Caco-2 (cell line): Measurements from ENCODE around the gene ADGRV1. TPM values are rescaled to one million over a fixed set of nuclear protein-coding genes. Genes with fewer than 3 reads are reported as not detected.
A peak's percentile ranks its signal among the peaks of the same experiment; 100 is the strongest.

Source experiments
- BruUV-seq: library from RNA; stranded (reverse); fragments of 400-500 nt; replicated peaks from 2 replicates; lab custom pipeline; 2021; lab: Mats Ljungman, UMichigan
- CTCF ChIA-PET: fragments of 300-600 bp; sonication (Branson Sonifier 250); formaldehyde crosslinking; loops from one replicate; lab custom pipeline; 2022; ENCODE audit warnings: antibody characterized with exemption; lab: Charles Lee
- POLR2A ChIA-PET: fragments of 300-600 bp; sonication (Branson Sonifier 250); formaldehyde crosslinking; loops from one replicate; lab custom pipeline; 2022; ENCODE audit warnings: antibody characterized with exemption; lab: Charles Lee
- DNase-seq, 2 experiments: peaks; one replicate each; pipeline versions ENCODE4 v3.0.0 to v3.0.0-alpha.2; 2020 to 2022
- H3K27me3 ChIP-seq: replicated peaks from 2 replicates; pipeline ENCODE4 v1.6.0; 2011; ENCODE audit warnings: low read length; ENCODE audit not compliant: control insufficient read depth, insufficient read depth
- H3K36me3 ChIP-seq: 2 replicates; pipeline ENCODE4 v1.5.1; 2011; ENCODE audit warnings: low read length; ENCODE audit not compliant: control insufficient read depth, insufficient read depth
- H3K4me1 ChIP-seq: fragments of 250-450 bp; sonication (Bioruptor Pico); 2 replicates; pipeline ENCODE4 v1.5.1; 2020; ENCODE audit warnings: mild to moderate bottlenecking
- H3K4me3 ChIP-seq: 2 replicates; pipeline ENCODE4 v1.5.1; 2011; ENCODE audit warnings: low read depth, mild to moderate bottlenecking, control low read depth, low read length
- H3K9me3 ChIP-seq: fragments of 250-450 bp; sonication (Bioruptor Pico); 2 replicates; pipeline ENCODE4 v1.5.1; 2020; ENCODE audit warnings: mild to moderate bottlenecking, moderate library complexity
- H3K27ac Mint-ChIP-seq: one replicate; pipeline ENCODE4 v1.8.0; 2022; ENCODE audit warnings: mixed read lengths; ENCODE audit not compliant: unreplicated experiment
- H3K27me3 Mint-ChIP-seq: one replicate; pipeline ENCODE4 v1.8.0; 2022; ENCODE audit warnings: mixed read lengths; ENCODE audit not compliant: insufficient read depth, unreplicated experiment
- H3K36me3 Mint-ChIP-seq: one replicate; pipeline ENCODE4 v1.8.0; 2022; ENCODE audit warnings: mild to moderate bottlenecking, mixed read lengths; ENCODE audit not compliant: insufficient read depth, unreplicated experiment
- H3K4me1 Mint-ChIP-seq: one replicate; pipeline ENCODE4 v1.8.0; 2022; ENCODE audit warnings: low read depth, mixed read lengths; ENCODE audit not compliant: unreplicated experiment
- H3K4me3 Mint-ChIP-seq: one replicate; pipeline ENCODE4 v1.8.0; 2022; ENCODE audit warnings: mild to moderate bottlenecking, moderate library complexity, mixed read lengths; ENCODE audit not compliant: unreplicated experiment
- H3K9me3 Mint-ChIP-seq: one replicate; pipeline ENCODE4 v1.8.0; 2022; ENCODE audit warnings: mixed read lengths; ENCODE audit not compliant: unreplicated experiment
- CTCF ChIP-seq, 2 experiments: fragments of 200-600 bp in 1 of 2; IDR thresholded peaks; 1 replicate in 1 of 2; 2 replicates in 1 of 2; pipeline versions ENCODE4 v1.5.1 to v1.8.0; 2011 to 2022; ENCODE audit warnings: antibody characterized with exemption in 1 of 2, control low read depth in 1 of 2, inconsistent platforms in 1 of 2, low read depth in 1 of 2, low read length in 1 of 2, mild to moderate bottlenecking in 1 of 2, moderate library complexity in 1 of 2; ENCODE audit not compliant: insufficient read depth in 1 of 2, severe bottlenecking in 1 of 2, unreplicated experiment in 1 of 2
- intact Hi-C: fragments of 100-400 bp; cut with micrococcal nuclease; formaldehyde crosslinking; loops from one replicate; pipeline ENCODE4 v1.10.0; 2022; ENCODE audit not compliant: unreplicated experiment
- total RNA-seq: library from RNA; stranded (reverse); gene quantifications from 2 replicates; pipeline ENCODE4 v1.2.3, GENCODE V29; 2022

ADGRV1 gene
- total RNA-seq, 1 experiment from 2014 or later: 23.2 TPM

DNA sequence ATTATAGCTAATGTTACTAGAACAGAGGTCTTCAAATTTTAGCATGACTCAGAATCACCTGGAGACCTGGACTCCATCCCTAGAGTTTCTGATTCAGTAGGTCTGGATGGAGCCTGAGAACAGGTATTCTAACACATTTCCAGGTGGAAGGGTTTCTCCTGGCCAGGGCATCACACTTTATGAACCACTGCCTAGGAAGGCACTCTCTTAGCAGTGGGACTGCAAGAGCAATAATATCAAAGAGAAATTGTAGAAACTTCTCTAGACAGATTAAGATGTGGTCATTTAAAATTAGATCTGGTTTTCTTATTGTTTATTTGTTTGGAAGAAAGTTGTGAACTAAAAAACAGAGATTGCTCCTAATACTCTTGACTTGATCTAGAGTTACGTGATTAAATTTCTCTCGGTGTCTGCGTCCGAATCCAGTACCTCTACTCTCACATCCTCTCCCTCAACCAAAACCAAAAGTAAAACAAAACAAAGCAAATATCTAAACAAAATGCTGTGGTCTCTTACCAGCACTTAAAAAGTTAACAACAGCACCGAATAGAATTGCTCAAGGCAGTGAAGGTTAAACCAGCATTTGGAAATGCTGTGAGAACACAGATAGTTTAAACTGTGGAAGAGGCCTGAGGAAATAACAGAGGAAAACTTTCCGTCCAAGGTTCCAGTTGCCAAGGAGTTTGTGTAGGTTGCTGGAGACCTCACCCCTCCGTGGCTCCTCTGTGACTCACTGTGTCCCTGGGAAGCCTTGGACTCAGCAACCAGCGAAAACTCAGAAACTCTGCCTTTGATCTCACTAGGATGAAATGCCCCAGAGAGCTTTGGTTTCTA, 631.1 kb downstream of the ADGRV1 start:
- ChIA-PET CTCF (interaction anchor here (0.9 kb wide), 1 partner anchor 30 kb away, joined by 3 read pairs; no protein-coding TSS in a partner anchor), POLR2A (no interaction called here)
- Histone ChIP-seq H3K4me3 (no peak overlapping the region), H3K27me3 (no peaks in the 10 kb centered on the region), H3K9me3 (no peaks in the 10 kb centered on the region), H3K4me1 (peaks cover 34% of the 10 kb centered on the region), H3K36me3 (no peaks in the 10 kb centered on the region)
- peaks cover 35% of the 10 kb centered on the region for H3K4me1 Mint-ChIP-seq
- H3K9me3 Mint-ChIP-seq: peaks cover 11% of the 10 kb centered on the region
- peak overlapping the region; percentile 51 for H3K27ac Mint-ChIP-seq
- TF ChIP-seq CTCF (IDR thresholded peaks at IDR 0.05; ENCODE audit: insufficient read depth in 1 of 2, low read depth in 1 of 2, low read length in 1 of 2, severe bottlenecking in 1 of 2, unreplicated experiment in 1 of 2): no peak
- H3K36me3 Mint-ChIP-seq: no peaks in the 10 kb centered on the region
- intact Hi-C loops: no loop called here
- H3K4me3 Mint-ChIP-seq: no peak overlapping the region
- no TSS peak for BruUV-seq
- DNase-seq: peak; percentile 34 to 43
- no peaks in the 10 kb centered on the region for H3K27me3 Mint-ChIP-seq

DNA sequence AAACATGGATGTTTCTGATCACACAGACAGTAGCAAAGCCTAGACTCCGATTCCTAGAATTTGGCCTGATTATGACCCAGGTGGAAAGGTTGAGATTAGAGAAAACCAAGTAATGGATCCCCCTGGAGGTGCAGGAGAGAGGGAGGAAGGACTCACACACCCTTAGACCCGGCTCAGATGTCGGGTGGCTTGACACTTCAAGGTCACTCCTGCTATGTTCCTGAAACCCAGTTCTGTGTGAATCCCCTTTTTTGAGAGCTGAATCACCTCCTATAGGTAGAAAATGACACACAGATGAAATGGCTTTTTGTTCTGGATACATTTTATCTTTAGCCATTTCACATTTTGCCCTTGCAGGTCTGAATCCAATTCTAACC, 631.7 kb downstream of the ADGRV1 start:
- Histone ChIP-seq H3K4me3 (no peak overlapping the region), H3K36me3 (no peaks in the 10 kb centered on the region), H3K27me3 (no peaks in the 10 kb centered on the region), H3K9me3 (no peaks in the 10 kb centered on the region), H3K4me1 (peaks cover 34% of the 10 kb centered on the region)
- DNase-seq: no peak
- TF ChIP-seq CTCF (IDR thresholded peaks at IDR 0.05; ENCODE audit: insufficient read depth in 1 of 2, low read depth in 1 of 2, low read length in 1 of 2, severe bottlenecking in 1 of 2, unreplicated experiment in 1 of 2): no peak
- intact Hi-C loops: no loop called here
- ChIA-PET CTCF (no interaction called here), POLR2A (no interaction called here)
- peak overlapping the region; percentile 51 for H3K27ac Mint-ChIP-seq
- no TSS peak for BruUV-seq
- H3K36me3 Mint-ChIP-seq: no peaks in the 10 kb centered on the region
- H3K9me3 Mint-ChIP-seq: peaks cover 11% of the 10 kb centered on the region
- H3K4me1 Mint-ChIP-seq: peaks cover 35% of the 10 kb centered on the region
- H3K4me3 Mint-ChIP-seq: no peak overlapping the region
- H3K27me3 Mint-ChIP-seq: no peaks in the 10 kb centered on the region

GRCh38 chr5:91194824-91195381, 636.3 kb downstream of the ADGRV1 start:
- POLR2A ChIA-PET: no interaction called here
- TF ChIP-seq CTCF (IDR thresholded peaks at IDR 0.05; ENCODE audit: insufficient read depth in 1 of 2, low read depth in 1 of 2, low read length in 1 of 2, severe bottlenecking in 1 of 2, unreplicated experiment in 1 of 2): no peak

More at GRCh38 chr5:91194824-91195381, 636.3 kb downstream of the ADGRV1 start:
- no peaks in the 10 kb centered on the region for H3K9me3 ChIP-seq
- H3K36me3 ChIP-seq: no peaks in the 10 kb centered on the region
- peaks cover 13% of the 10 kb centered on the region for H3K4me1 Mint-ChIP-seq
- H3K27me3 Mint-ChIP-seq: no peaks in the 10 kb centered on the region
- no peaks in the 10 kb centered on the region for H3K27me3 ChIP-seq
- no peak for DNase-seq
- H3K27ac Mint-ChIP-seq: no peak overlapping the region
- peaks cover 7% of the 10 kb centered on the region for H3K4me1 ChIP-seq
- CTCF ChIA-PET: no interaction called here
- H3K4me3 ChIP-seq: no peak overlapping the region
- H3K9me3 Mint-ChIP-seq: peaks cover 11% of the 10 kb centered on the region
- intact Hi-C loops: no loop called here
- BruUV-seq: no TSS peak
- no peak overlapping the region for H3K4me3 Mint-ChIP-seq
- no peaks in the 10 kb centered on the region for H3K36me3 Mint-ChIP-seq
